ENCODE results near the gene ADGRG3.

ADGRG3 gene

DNA sequence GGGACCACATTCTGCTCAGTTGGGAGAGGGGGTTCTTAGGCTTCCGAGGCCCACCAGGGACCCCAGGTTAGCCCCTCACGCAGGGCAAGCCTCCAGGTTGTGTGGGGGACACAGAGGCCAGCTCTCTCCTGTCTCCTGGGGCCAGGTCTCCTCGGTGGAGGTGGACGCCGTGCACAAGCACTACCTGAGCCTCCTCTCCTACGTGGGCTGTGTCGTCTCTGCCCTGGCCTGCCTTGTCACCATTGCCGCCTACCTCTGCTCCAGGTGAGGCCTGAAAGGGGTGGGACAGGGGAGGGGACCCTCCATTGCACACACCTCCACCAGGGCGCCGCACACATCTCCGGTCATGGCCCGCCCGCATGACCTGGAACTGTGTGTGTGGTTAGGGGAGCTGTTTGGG lies 10.9 kb upstream of the ADGRG3 start:
- no CpG with 5 or more reads among the region's 13 CpGs for WGBS (ENCODE audit: insufficient coverage, insufficient read length)
- Histone ChIP-seq H3K36me3 (ENCODE audit: control insufficient read depth, insufficient read depth, low read length) (no peaks in the 10 kb centered on the region), H3K27ac (ENCODE audit: low read length) (no peak overlapping the region), H3K4me3 (ENCODE audit: low read length) (no peak overlapping the region), H3K9me3 (ENCODE audit: control insufficient read depth, insufficient read depth, low read length) (no peaks in the 10 kb centered on the region), H3K4me1 (ENCODE audit: control insufficient read depth, insufficient read depth, low read length) (no peaks in the 10 kb centered on the region), H3K27me3 (ENCODE audit: control insufficient read depth, insufficient read depth, low read length) (no peaks in the 10 kb centered on the region)
- no peak for DNase-seq (ENCODE audit: low read depth, low spot score)

DNA sequence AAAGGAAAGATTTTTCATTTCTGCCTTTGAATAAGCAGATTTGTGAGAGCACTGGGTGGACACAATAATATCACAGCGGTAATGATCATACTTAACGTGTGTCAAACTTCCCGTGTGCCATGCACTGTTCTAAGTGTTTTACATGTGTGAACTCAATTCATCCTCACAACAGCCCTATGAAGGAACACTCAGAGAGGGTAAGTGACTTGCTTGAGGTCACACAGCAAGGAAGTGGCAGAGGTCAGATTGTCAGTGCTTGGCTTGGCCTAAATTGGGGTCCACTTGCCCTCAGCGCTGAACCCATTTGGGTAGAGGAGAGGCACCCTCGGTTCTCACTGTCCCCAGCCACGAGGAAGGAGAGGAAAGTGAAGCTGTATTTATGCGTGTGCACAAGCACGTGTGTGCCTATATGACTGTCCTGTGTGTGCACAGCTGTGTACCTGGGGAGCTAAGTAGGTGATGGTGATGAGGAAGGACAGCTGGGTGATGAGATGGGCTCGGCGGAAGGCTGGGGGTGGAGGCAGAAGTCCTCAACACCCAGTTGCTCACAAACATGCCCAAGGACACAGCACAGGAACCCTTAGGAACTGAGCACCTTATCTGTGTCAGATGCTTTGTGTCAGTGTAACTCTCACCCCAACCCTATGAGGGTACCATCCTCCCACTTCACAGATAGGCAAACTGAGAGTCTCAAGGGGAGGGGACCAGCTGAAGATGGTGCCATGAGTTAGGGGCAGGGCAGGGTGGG lies 9.8 kb upstream of the ADGRG3 start:
- WGBS (ENCODE audit: insufficient coverage, insufficient read length) = no CpG with 5 or more reads among the region's 10 CpGs
- no peaks in the 10 kb centered on the region for H3K27me3 ChIP-seq (ENCODE audit: control insufficient read depth, insufficient read depth, low read length)

DNA sequence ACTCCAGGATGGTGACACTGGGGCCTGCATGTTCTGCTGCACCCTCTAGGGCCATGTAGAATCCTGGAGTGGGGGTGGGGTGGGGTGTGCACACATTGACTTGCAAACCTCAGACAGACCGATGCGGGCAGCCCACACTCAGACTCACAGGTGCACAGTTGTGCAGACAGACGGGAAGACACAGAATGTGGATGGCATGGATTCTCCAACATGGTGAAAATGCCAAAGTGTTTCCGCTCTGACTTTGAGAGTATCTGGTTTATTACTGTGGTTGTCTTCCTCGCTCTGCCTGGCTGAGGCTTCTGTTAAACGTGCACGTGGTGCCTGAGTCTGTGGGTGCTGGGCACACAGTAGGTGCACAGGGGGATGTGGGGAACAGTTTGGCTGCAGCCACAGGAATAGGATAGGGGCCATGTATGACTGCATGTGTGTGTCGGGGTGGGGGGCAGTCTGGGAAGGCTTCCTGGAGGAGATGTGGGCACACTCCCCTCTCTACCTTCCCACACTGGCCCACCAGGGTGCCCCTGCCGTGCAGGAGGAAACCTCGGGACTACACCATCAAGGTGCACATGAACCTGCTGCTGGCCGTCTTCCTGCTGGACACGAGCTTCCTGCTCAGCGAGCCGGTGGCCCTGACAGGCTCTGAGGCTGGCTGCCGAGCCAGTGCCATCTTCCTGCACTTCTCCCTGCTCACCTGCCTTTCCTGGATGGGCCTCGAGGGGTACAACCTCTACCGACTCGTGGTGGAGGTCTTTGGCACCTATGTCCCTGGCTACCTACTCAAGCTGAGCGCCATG lies 9.0 kb upstream of the ADGRG3 start:
- DNase-seq (ENCODE audit: low read depth, low spot score) = no peak
- Histone ChIP-seq H3K36me3 (ENCODE audit: control insufficient read depth, insufficient read depth, low read length) (no peaks in the 10 kb centered on the region), H3K27me3 (ENCODE audit: control insufficient read depth, insufficient read depth, low read length) (no peaks in the 10 kb centered on the region), H3K27ac (ENCODE audit: low read length) (no peak overlapping the region), H3K4me3 (ENCODE audit: low read length) (no peak overlapping the region), H3K9me3 (ENCODE audit: control insufficient read depth, insufficient read depth, low read length) (no peaks in the 10 kb centered on the region), H3K4me1 (ENCODE audit: control insufficient read depth, insufficient read depth, low read length) (no peaks in the 10 kb centered on the region)
- WGBS (ENCODE audit: insufficient coverage, insufficient read length) = no CpG with 5 or more reads among the region's 19 CpGs

More for the DNA sequence above, 9.8 kb upstream of the ADGRG3 start:
- Histone ChIP-seq H3K27ac (ENCODE audit: low read length) (no peak overlapping the region), H3K9me3 (ENCODE audit: control insufficient read depth, insufficient read depth, low read length) (no peaks in the 10 kb centered on the region), H3K4me1 (ENCODE audit: control insufficient read depth, insufficient read depth, low read length) (no peaks in the 10 kb centered on the region), H3K36me3 (ENCODE audit: control insufficient read depth, insufficient read depth, low read length) (no peaks in the 10 kb centered on the region), H3K4me3 (ENCODE audit: low read length) (no peak overlapping the region)
- DNase-seq (ENCODE audit: low read depth, low spot score) = no peak

DNA sequence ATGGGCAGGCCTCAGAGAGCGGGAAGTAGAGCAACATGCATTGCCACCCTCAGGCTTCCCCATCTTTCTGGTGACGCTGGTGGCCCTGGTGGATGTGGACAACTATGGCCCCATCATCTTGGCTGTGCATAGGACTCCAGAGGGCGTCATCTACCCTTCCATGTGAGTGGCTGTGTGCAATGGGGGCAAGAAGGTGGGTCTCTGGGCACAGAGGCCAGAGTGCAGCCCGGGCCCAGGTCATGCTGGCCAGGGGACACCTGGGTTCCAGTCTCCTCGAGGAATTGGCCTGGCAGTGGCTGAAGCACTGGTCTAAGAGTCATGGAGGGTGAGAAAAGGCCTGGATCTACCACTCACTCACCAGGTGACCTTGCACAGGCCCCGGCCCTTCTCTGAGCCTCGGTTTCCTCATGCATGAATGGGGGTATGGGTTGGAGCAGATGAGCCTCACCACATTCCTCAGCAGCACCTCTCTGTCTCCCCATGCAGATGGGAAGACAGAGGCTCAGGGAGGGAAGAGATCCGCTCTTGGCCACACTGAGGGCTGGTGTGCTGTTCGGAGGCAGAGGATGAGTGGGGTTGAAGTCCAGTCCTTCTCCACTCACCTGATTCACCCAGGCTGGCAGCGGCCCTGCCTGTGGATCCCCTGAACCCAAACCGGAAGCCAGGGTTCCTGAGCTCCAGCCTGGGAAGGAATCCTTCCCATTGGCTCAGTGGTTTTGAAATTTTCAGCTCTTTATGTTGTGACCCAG lies 7.2 kb upstream of the ADGRG3 start:
- no CpG with 5 or more reads among the region's 11 CpGs for WGBS (ENCODE audit: insufficient coverage, insufficient read length)
- no peak overlapping the region for H3K4me3 ChIP-seq (ENCODE audit: low read length)
- no peaks in the 10 kb centered on the region for H3K27me3 ChIP-seq (ENCODE audit: control insufficient read depth, insufficient read depth, low read length)
- no peaks in the 10 kb centered on the region for H3K36me3 ChIP-seq (ENCODE audit: control insufficient read depth, insufficient read depth, low read length)
- DNase-seq (ENCODE audit: low read depth, low spot score) = no peak
- H3K27ac ChIP-seq (ENCODE audit: low read length) = no peak overlapping the region
- H3K4me1 ChIP-seq (ENCODE audit: control insufficient read depth, insufficient read depth, low read length) = no peaks in the 10 kb centered on the region
- no peaks in the 10 kb centered on the region for H3K9me3 ChIP-seq (ENCODE audit: control insufficient read depth, insufficient read depth, low read length)

DNA sequence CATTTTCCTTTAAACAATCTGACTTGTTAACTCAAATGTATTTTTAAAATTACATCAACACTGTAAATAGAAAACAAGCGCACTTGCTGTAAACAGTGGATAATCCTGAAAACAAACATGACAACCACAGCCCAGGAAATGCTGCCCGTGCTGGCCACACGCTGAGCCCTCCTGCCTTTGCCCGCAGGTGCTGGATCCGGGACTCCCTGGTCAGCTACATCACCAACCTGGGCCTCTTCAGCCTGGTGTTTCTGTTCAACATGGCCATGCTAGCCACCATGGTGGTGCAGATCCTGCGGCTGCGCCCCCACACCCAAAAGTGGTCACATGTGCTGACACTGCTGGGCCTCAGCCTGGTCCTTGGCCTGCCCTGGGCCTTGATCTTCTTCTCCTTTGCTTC lies 6.6 kb upstream of the ADGRG3 start:
- no peak overlapping the region for H3K4me3 ChIP-seq (ENCODE audit: low read length)
- WGBS (ENCODE audit: insufficient coverage, insufficient read length) = no CpG with 5 or more reads among the region's 7 CpGs

DNA sequence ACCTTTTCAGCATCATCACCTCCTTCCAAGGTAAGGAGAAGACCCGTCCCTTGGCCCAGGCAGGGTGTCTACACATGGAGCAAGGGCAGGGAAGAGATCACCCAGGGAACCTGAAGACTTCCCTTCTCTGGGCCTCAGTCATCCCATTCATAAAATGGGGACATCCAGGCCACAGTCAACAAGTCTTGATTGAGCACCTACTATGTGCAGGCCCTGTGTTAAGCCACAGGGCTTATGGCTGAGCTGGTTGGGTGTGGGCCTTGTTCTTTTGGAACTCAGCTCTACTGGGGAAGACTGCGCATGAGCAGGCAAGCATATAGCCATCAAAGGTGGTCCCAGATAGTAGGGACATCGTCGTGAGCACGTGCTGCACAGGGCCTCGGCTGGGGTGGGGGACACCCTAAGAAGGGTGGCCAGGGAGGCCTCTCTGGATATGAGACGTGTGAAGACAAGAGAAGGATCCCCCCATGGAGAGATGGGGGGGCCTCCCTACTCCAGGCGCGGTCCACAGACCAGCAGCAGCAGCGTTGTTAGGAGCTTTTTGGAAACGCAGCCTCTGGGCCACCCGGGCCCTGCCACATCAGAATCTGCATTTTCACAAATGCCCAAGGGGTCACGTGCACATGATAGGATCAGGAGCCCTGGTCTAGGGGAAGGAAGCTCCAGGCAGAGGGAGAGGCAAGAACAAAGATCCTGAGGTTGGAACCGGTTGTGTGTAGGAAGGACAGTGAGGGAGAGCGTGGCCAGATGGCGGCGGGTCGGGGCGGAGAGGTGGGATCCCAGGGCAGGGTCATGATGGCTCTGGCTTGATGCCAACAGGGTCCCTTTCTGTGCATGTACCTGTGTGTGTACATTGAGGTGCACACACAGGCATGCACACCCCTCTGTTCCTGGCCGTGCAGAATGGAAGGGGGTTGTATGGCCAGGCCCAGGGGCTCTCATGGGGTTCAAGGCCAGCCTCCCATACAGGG lies 5.9 kb upstream of the ADGRG3 start:
- DNase-seq (ENCODE audit: low read depth, low spot score) = no peak
- no peak overlapping the region for H3K27ac ChIP-seq (ENCODE audit: low read length)
- H3K4me1 ChIP-seq (ENCODE audit: control insufficient read depth, insufficient read depth, low read length) = no peaks in the 10 kb centered on the region
- H3K4me3 ChIP-seq (ENCODE audit: low read length) = no peak overlapping the region
- no CpG with 5 or more reads among the region's 20 CpGs for WGBS (ENCODE audit: insufficient coverage, insufficient read length)
- H3K9me3 ChIP-seq (ENCODE audit: control insufficient read depth, insufficient read depth, low read length) = no peaks in the 10 kb centered on the region
- H3K27me3 ChIP-seq (ENCODE audit: control insufficient read depth, insufficient read depth, low read length) = no peaks in the 10 kb centered on the region
- no peaks in the 10 kb centered on the region for H3K36me3 ChIP-seq (ENCODE audit: control insufficient read depth, insufficient read depth, low read length)

More for the DNA sequence above, 6.6 kb upstream of the ADGRG3 start:
- Histone ChIP-seq H3K27ac (ENCODE audit: low read length) (no peak overlapping the region), H3K36me3 (ENCODE audit: control insufficient read depth, insufficient read depth, low read length) (no peaks in the 10 kb centered on the region), H3K27me3 (ENCODE audit: control insufficient read depth, insufficient read depth, low read length) (no peaks in the 10 kb centered on the region), H3K9me3 (ENCODE audit: control insufficient read depth, insufficient read depth, low read length) (no peaks in the 10 kb centered on the region), H3K4me1 (ENCODE audit: control insufficient read depth, insufficient read depth, low read length) (no peaks in the 10 kb centered on the region)
- DNase-seq (ENCODE audit: low read depth, low spot score) = no peak

DNA sequence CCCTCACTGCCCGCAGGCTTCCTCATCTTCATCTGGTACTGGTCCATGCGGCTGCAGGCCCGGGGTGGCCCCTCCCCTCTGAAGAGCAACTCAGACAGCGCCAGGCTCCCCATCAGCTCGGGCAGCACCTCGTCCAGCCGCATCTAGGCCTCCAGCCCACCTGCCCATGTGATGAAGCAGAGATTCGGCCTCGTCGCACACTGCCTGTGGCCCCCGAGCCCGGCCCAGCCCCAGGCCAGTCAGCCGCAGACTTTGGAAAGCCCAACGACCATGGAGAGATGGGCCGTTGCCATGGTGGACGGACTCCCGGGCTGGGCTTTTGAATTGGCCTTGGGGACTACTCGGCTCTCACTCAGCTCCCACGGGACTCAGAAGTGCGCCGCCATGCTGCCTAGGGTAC lies 4.7 kb upstream of the ADGRG3 start:
- no CpG with 5 or more reads among the region's 21 CpGs for WGBS (ENCODE audit: insufficient coverage, insufficient read length)
- H3K4me3 ChIP-seq (ENCODE audit: low read length) = no peak overlapping the region
- no peaks in the 10 kb centered on the region for H3K36me3 ChIP-seq (ENCODE audit: control insufficient read depth, insufficient read depth, low read length)
- DNase-seq (ENCODE audit: low read depth, low spot score) = no peak
- H3K27me3 ChIP-seq (ENCODE audit: control insufficient read depth, insufficient read depth, low read length) = no peaks in the 10 kb centered on the region
- H3K27ac ChIP-seq (ENCODE audit: low read length) = no peak overlapping the region
- H3K4me1 ChIP-seq (ENCODE audit: control insufficient read depth, insufficient read depth, low read length) = peaks cover 3% of the 10 kb centered on the region; the same call in 1 of the 2 replicates
- H3K9me3 ChIP-seq (ENCODE audit: control insufficient read depth, insufficient read depth, low read length) = no peaks in the 10 kb centered on the region

DNA sequence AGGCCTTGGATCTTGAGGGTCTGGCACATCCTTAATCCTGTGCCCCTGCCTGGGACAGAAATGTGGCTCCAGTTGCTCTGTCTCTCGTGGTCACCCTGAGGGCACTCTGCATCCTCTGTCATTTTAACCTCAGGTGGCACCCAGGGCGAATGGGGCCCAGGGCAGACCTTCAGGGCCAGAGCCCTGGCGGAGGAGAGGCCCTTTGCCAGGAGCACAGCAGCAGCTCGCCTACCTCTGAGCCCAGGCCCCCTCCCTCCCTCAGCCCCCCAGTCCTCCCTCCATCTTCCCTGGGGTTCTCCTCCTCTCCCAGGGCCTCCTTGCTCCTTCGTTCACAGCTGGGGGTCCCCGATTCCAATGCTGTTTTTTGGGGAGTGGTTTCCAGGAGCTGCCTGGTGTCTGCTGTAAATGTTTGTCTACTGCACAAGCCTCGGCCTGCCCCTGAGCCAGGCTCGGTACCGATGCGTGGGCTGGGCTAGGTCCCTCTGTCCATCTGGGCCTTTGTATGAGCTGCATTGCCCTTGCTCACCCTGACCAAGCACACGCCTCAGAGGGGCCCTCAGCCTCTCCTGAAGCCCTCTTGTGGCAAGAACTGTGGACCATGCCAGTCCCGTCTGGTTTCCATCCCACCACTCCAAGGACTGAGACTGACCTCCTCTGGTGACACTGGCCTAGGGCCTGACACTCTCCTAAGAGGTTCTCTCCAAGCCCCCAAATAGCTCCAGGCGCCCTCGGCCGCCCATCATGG lies 4.0 kb upstream of the ADGRG3 start:
- Histone ChIP-seq H3K27ac (ENCODE audit: low read length) (no peak overlapping the region), H3K4me3 (ENCODE audit: low read length) (no peak overlapping the region), H3K4me1 (ENCODE audit: control insufficient read depth, insufficient read depth, low read length) (peaks cover 3% of the 10 kb centered on the region; the same call in 1 of the 2 replicates), H3K9me3 (ENCODE audit: control insufficient read depth, insufficient read depth, low read length) (no peaks in the 10 kb centered on the region), H3K27me3 (ENCODE audit: control insufficient read depth, insufficient read depth, low read length) (no peaks in the 10 kb centered on the region), H3K36me3 (ENCODE audit: control insufficient read depth, insufficient read depth, low read length) (no peaks in the 10 kb centered on the region)
- no peak for DNase-seq (ENCODE audit: low read depth, low spot score)
- no CpG with 5 or more reads among the region's 15 CpGs for WGBS (ENCODE audit: insufficient coverage, insufficient read length)

DNA sequence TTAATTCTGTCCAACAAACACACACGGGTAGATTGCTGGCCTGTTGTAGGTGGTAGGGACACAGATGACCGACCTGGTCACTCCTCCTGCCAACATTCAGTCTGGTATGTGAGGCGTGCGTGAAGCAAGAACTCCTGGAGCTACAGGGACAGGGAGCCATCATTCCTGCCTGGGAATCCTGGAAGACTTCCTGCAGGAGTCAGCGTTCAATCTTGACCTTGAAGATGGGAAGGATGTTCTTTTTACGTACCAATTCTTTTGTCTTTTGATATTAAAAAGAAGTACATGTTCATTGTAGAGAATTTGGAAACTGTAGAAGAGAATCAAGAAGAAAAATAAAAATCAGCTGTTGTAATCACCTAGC lies 3.5 kb upstream of the ADGRG3 start:
- no peak for DNase-seq (ENCODE audit: low read depth, low spot score)
- no peak overlapping the region for H3K27ac ChIP-seq (ENCODE audit: low read length)
- H3K9me3 ChIP-seq (ENCODE audit: control insufficient read depth, insufficient read depth, low read length) = no peaks in the 10 kb centered on the region
- no CpG with 5 or more reads among the region's 6 CpGs for WGBS (ENCODE audit: insufficient coverage, insufficient read length)
- no peak overlapping the region for H3K4me3 ChIP-seq (ENCODE audit: low read length)
- H3K36me3 ChIP-seq (ENCODE audit: control insufficient read depth, insufficient read depth, low read length) = no peaks in the 10 kb centered on the region
- H3K4me1 ChIP-seq (ENCODE audit: control insufficient read depth, insufficient read depth, low read length) = peaks cover 3% of the 10 kb centered on the region; the same call in 1 of the 2 replicates
- H3K27me3 ChIP-seq (ENCODE audit: control insufficient read depth, insufficient read depth, low read length) = no peaks in the 10 kb centered on the region
